K562 (cell line): Measurements from ENCODE around the gene OR6V1. TPM values are rescaled to one million over a fixed set of nuclear protein-coding genes. Genes with fewer than 3 reads are reported as not detected.
A peak's percentile ranks its signal among the peaks of the same experiment; 100 is the strongest.

Experiments
- MTA2 ChIP-seq: fragments of 450-650 bp; IDR thresholded peaks from 2 replicates; pipeline ENCODE4 v1.6.1; 2016; ENCODE audit warnings: low read depth
- MYC ChIP-seq, 2 experiments: fragments of 250-450 bp in 1 of 2; sonication (Bioruptor Pico) in 1 of 2; IDR thresholded peaks; 2 replicates each; pipeline versions ENCODE4 v1.5.1 to v1.6.1; 2012 to 2021; ENCODE audit warnings: low read depth in 2 of 2, borderline replicate concordance in 1 of 2, improper control_type of control experiment in 1 of 2, low read length in 1 of 2, mild to moderate bottlenecking in 1 of 2, moderate library complexity in 1 of 2
- ZBED1 ChIP-seq: IDR thresholded peaks from 2 replicates; pipeline ENCODE4 v1.6.1; 2014
- ZFP30 ChIP-seq: fragments of 250-450 bp; sonication (Bioruptor Pico); IDR thresholded peaks from 2 replicates; pipeline ENCODE4 v1.8.0; 2022; ENCODE audit warnings: moderate library complexity, mild to moderate bottlenecking, inconsistent platforms, borderline replicate concordance
- ZMIZ1 ChIP-seq, 2 experiments: fragments of 150-350 bp in 1 of 2; IDR thresholded peaks; 2 replicates each; pipeline ENCODE4 v1.6.1; 2012 to 2016; ENCODE audit warnings: low read depth in 2 of 2, low read length in 2 of 2, mild to moderate bottlenecking in 1 of 2, moderate library complexity in 1 of 2
- ZNF395 ChIP-seq: fragments of 200-800 bp; sonication (Bioruptor generic); IDR thresholded peaks from 2 replicates; pipeline ENCODE4 v1.6.1; 2017; ENCODE audit warnings: missing genetic modification characterization, missing compliant biosample characterization
- polyA plus RNA-seq, 8 experiments: library from polyadenylated mRNA; depleted of rRNA in 4 of 8; stranded (reverse) in 5 of 8; unstranded in 3 of 8; fragments of >200 nt; fragmentation: Nextera tagmentation in 2 of 8; fragmentation: Illumina TruSeq in 1 of 8; extraction: Ambion mirVana in 2 of 8; extraction: Trizol in 1 of 8; gene quantifications; 2 replicates each; pipeline versions ENCODE4 v1.2.1 to v1.2.3, GENCODE V29; 2011 to 2014; ENCODE audit warnings: inconsistent platforms in 1 of 8, missing spikeins in 1 of 8
- total RNA-seq, 7 experiments: library from RNA; depleted of rRNA in 6 of 7; stranded (reverse); fragments of >200 nt in 6 of 7; fragmentation: Illumina TruSeq in 2 of 7; extraction: Trizol in 2 of 7; gene quantifications; 2 replicates each; pipeline versions ENCODE4 v1.2.1 to v1.2.3, GENCODE V29; 2011 to 2021; ENCODE audit warnings: low replicate concordance in 1 of 7
- TF ChIP-seq, protein P1 (sequence below), 2 experiments: fragments of 450-650 bp; conservative IDR thresholded peaks; 2 replicates each; pipeline ENCODE4 v1.6.1; 2017; ENCODE audit warnings: mild to moderate bottlenecking in 2 of 2, moderate library complexity in 2 of 2
- TF ChIP-seq, protein P2 (sequence below): sonication (generic); formaldehyde crosslinking; IDR thresholded peaks from 2 replicates; pipeline ENCODE4 v1.8.0; 2023; ENCODE audit warnings: mild to moderate bottlenecking, missing genetic modification reagents
- TF ChIP-seq, protein P3 (sequence below): sonication (generic); formaldehyde crosslinking; IDR thresholded peaks from 2 replicates; pipeline ENCODE4 v1.8.0; 2022; ENCODE audit warnings: missing genetic modification reagents, mild to moderate bottlenecking, moderate library complexity, borderline replicate concordance
- TF ChIP-seq, protein P4 (sequence below): sonication (generic); formaldehyde crosslinking; IDR thresholded peaks from 2 replicates; pipeline ENCODE4 v1.8.0; 2022; ENCODE audit warnings: mild to moderate bottlenecking, missing genetic modification reagents

OR6V1 gene
- total and polyA plus RNA-seq, 9 of the 15 experiments (the other 6 are each of a cell fraction or from before 2014, with no cell fraction given) = not detected

DNA sequence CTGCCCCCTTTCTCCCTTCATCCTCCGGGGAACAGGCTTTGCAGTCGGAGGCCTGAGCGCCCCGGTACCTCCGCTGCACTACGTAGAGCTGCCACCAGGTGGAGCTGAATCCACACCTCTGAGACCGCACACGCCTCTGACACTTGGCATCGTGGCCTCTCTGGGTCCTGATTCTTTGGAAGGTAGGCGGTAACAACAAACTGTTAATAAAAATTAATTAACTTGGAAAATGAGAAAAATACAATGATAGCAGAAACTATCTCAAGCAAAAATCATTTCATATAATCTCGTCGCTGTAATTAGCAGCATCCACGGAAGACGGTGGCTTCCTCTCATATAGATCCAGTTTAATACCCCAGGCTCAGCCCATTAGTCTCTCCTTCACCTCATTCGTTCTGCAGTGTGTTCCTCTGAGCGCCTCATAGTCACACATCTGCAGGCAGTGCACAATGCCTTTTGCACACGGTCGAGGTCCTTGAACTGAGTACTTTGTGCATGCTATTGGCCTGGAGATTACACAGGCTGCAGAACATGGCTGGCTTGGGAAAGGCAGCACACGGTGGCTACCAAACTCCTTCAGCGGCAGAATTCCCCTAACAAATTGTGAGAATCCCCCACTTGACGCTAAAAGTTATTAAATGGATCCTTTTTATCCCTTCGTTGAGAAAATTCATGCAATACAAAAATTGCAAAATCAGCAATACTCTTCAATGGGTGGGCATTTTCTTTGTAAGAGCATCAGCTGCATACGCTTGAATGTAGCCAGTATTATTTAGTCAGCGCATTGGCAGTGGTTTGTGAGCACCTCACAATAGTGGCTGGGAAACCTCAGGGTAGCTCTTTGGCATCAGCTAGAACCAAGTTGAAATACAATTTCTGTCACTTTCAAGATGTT is 43.9 kb upstream of the OR6V1 start (continued):
- TF ChIP-seq ZNF395 (CRISPR knock-in tag) (no peak), MYC (IDR thresholded peaks at IDR 0.05; ENCODE audit: low read depth, low read length) (peak; percentile 56; the same call in 1 of the 2 replicates), MYC (CRISPR knock-in tag; IDR thresholded peaks at IDR 0.05; ENCODE audit: borderline replicate concordance, low read depth) (no peak), ZFP30 (CRISPR knock-in tag) (no peak), ZBED1 (no peak), ZMIZ1 (IDR thresholded peaks at IDR 0.05; ENCODE audit: low read depth in 2 of 2, low read length in 2 of 2) (peak in 1 of 2 experiments; percentile 31; a peak in 1 of 4 replicates), MTA2 (no peak)
- TF ChIP-seq, protein P1, sequence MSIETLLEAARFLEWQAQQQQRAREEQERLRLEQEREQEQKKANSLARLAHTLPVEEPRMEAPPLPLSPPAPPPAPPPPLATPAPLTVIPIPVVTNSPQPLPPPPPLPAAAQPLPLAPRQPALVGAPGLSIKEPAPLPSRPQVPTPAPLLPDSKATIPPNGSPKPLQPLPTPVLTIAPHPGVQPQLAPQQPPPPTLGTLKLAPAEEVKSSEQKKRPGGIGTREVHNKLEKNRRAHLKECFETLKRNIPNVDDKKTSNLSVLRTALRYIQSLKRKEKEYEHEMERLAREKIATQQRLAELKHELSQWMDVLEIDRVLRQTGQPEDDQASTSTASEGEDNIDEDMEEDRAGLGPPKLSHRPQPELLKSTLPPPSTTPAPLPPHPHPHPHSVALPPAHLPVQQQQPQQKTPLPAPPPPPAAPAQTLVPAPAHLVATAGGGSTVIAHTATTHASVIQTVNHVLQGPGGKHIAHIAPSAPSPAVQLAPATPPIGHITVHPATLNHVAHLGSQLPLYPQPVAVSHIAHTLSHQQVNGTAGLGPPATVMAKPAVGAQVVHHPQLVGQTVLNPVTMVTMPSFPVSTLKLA (conservative IDR thresholded peaks at IDR 0.05) = peak; percentile 12 to 32; a peak in 2 of 4 replicates
- TF ChIP-seq, protein P2, sequence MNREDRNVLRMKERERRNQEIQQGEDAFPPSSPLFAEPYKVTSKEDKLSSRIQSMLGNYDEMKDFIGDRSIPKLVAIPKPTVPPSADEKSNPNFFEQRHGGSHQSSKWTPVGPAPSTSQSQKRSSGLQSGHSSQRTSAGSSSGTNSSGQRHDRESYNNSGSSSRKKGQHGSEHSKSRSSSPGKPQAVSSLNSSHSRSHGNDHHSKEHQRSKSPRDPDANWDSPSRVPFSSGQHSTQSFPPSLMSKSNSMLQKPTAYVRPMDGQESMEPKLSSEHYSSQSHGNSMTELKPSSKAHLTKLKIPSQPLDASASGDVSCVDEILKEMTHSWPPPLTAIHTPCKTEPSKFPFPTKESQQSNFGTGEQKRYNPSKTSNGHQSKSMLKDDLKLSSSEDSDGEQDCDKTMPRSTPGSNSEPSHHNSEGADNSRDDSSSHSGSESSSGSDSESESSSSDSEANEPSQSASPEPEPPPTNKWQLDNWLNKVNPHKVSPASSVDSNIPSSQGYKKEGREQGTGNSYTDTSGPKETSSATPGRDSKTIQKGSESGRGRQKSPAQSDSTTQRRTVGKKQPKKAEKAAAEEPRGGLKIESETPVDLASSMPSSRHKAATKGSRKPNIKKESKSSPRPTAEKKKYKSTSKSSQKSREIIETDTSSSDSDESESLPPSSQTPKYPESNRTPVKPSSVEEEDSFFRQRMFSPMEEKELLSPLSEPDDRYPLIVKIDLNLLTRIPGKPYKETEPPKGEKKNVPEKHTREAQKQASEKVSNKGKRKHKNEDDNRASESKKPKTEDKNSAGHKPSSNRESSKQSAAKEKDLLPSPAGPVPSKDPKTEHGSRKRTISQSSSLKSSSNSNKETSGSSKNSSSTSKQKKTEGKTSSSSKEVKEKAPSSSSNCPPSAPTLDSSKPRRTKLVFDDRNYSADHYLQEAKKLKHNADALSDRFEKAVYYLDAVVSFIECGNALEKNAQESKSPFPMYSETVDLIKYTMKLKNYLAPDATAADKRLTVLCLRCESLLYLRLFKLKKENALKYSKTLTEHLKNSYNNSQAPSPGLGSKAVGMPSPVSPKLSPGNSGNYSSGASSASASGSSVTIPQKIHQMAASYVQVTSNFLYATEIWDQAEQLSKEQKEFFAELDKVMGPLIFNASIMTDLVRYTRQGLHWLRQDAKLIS (CRISPR knock-in tag) = peak; percentile 70; the same call in 1 of the 2 replicates
- TF ChIP-seq, protein P3, sequence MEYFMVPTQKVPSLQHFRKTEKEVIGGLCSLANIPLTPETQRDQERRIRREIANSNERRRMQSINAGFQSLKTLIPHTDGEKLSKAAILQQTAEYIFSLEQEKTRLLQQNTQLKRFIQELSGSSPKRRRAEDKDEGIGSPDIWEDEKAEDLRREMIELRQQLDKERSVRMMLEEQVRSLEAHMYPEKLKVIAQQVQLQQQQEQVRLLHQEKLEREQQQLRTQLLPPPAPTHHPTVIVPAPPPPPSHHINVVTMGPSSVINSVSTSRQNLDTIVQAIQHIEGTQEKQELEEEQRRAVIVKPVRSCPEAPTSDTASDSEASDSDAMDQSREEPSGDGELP (CRISPR knock-in tag) = peak; percentile 70
- TF ChIP-seq, protein P4, sequence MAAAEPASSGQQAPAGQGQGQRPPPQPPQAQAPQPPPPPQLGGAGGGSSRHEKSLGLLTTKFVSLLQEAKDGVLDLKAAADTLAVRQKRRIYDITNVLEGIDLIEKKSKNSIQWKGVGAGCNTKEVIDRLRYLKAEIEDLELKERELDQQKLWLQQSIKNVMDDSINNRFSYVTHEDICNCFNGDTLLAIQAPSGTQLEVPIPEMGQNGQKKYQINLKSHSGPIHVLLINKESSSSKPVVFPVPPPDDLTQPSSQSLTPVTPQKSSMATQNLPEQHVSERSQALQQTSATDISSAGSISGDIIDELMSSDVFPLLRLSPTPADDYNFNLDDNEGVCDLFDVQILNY (CRISPR knock-in tag) = no peak
